ENCODE data around the gene TRAPPC2L.

The TRAPPC2L gene

GRCh38 chr16:88906535-88907105 is 49.7 kb downstream of the TRAPPC2L start:
- Histone ChIP-seq H3K9ac (ENCODE audit: low read length) (no peak overlapping the region), H3K4me3 (ENCODE audit: low read depth, low read length) (no peak overlapping the region), H3K27ac (ENCODE audit: low read depth, low read length) (no peak overlapping the region), H3K9me3 (ENCODE audit: control insufficient read depth, insufficient read depth, low read depth, low read length) (no peaks in the 10 kb centered on the region), H3K36me3 (ENCODE audit: control insufficient read depth, insufficient read depth, low read length) (no peaks in the 10 kb centered on the region), H3K4me1 (ENCODE audit: control insufficient read depth, insufficient read depth, low read length) (peaks cover 9% of the 10 kb centered on the region; the same call in 1 of the 2 replicates), H3K27me3 (ENCODE audit: control insufficient read depth, insufficient read depth, low read length) (no peaks in the 10 kb centered on the region; the same call in 1 of the 2 replicates)

DNA sequence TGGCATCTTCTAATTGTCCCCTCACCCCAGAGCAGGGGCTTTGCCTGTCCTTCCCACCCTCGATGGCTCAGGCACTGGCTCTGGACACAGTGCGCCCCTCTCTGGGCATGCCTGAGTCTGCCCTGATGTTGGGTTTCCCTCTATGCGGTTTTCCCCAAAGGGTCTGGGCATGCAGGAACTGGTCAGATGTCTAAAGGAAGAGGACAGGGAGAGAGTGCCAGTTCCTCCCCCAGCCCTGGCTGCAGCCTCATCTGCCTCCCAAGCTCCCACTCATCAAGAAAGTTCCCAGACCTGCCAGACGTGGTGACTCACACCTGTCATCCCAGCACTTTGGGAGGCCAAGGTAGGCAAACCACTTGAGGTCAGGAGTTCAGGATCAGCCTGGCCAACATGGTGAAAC is 50.8 kb downstream of the TRAPPC2L start:
- Histone ChIP-seq H3K36me3 (ENCODE audit: control insufficient read depth, insufficient read depth, low read length) (no peaks in the 10 kb centered on the region), H3K4me1 (ENCODE audit: control insufficient read depth, insufficient read depth, low read length) (0 out of 2 replicates have a peak, but pooled peaks cover 2% of the 10 kb centered on the region), H3K9ac (ENCODE audit: low read length) (no peak overlapping the region), H3K27me3 (ENCODE audit: control insufficient read depth, insufficient read depth, low read length) (no peaks in the 10 kb centered on the region; the same call in 1 of the 2 replicates), H3K4me3 (ENCODE audit: low read depth, low read length) (no peak overlapping the region), H3K27ac (ENCODE audit: low read depth, low read length) (no peak overlapping the region), H3K9me3 (ENCODE audit: control insufficient read depth, insufficient read depth, low read depth, low read length) (no peaks in the 10 kb centered on the region)

- no peaks in the 10 kb centered on the region; the same call in 1 of the 2 replicates for H3K27me3 ChIP-seq (ENCODE audit: control insufficient read depth, insufficient read depth, low read length)
- H3K4me3 ChIP-seq (ENCODE audit: low read depth, low read length): no peak overlapping the region
- no peak overlapping the region for H3K9ac ChIP-seq (ENCODE audit: low read length)
- H3K36me3 ChIP-seq (ENCODE audit: control insufficient read depth, insufficient read depth, low read length): no peaks in the 10 kb centered on the region
- peaks cover 2% of the 10 kb centered on the region; the same call in 1 of the 2 replicates for H3K9me3 ChIP-seq (ENCODE audit: control insufficient read depth, insufficient read depth, low read depth, low read length)
- H3K27ac ChIP-seq (ENCODE audit: low read depth, low read length): no peak overlapping the region
- 0 out of 2 replicates have a peak, but pooled peaks cover 2% of the 10 kb centered on the region for H3K4me1 ChIP-seq (ENCODE audit: control insufficient read depth, insufficient read depth, low read length)
Observed at GRCh38 chr16:88908307-88908706, 51.4 kb downstream of the TRAPPC2L start.

GRCh38 chr16:88909431-88910210 is 52.7 kb downstream of the TRAPPC2L start:
- H3K27ac ChIP-seq (ENCODE audit: low read depth, low read length): no peak overlapping the region
- no peak overlapping the region for H3K4me3 ChIP-seq (ENCODE audit: low read depth, low read length)
- 0 out of 2 replicates have a peak, but pooled peaks cover 2% of the 10 kb centered on the region for H3K4me1 ChIP-seq (ENCODE audit: control insufficient read depth, insufficient read depth, low read length)
- H3K9ac ChIP-seq (ENCODE audit: low read length): no peak overlapping the region
- no peaks in the 10 kb centered on the region; the same call in 1 of the 2 replicates for H3K27me3 ChIP-seq (ENCODE audit: control insufficient read depth, insufficient read depth, low read length)
- peaks cover 8% of the 10 kb centered on the region; the same call in 1 of the 2 replicates for H3K9me3 ChIP-seq (ENCODE audit: control insufficient read depth, insufficient read depth, low read depth, low read length)
- no peaks in the 10 kb centered on the region for H3K36me3 ChIP-seq (ENCODE audit: control insufficient read depth, insufficient read depth, low read length)

- H3K9me3 ChIP-seq (ENCODE audit: control insufficient read depth, insufficient read depth, low read depth, low read length): peaks cover 8% of the 10 kb centered on the region; the same call in 1 of the 2 replicates
- no peaks in the 10 kb centered on the region for H3K36me3 ChIP-seq (ENCODE audit: control insufficient read depth, insufficient read depth, low read length)
- H3K27me3 ChIP-seq (ENCODE audit: control insufficient read depth, insufficient read depth, low read length): no peaks in the 10 kb centered on the region; the same call in 1 of the 2 replicates
- no peak overlapping the region for H3K27ac ChIP-seq (ENCODE audit: low read depth, low read length)
- H3K4me3 ChIP-seq (ENCODE audit: low read depth, low read length): no peak overlapping the region
- 0 out of 2 replicates have a peak, but pooled peaks cover 2% of the 10 kb centered on the region for H3K4me1 ChIP-seq (ENCODE audit: control insufficient read depth, insufficient read depth, low read length)
- no peak overlapping the region for H3K9ac ChIP-seq (ENCODE audit: low read length)
Observed at GRCh38 chr16:88910284-88911135, 53.6 kb downstream of the TRAPPC2L start.

DNA sequence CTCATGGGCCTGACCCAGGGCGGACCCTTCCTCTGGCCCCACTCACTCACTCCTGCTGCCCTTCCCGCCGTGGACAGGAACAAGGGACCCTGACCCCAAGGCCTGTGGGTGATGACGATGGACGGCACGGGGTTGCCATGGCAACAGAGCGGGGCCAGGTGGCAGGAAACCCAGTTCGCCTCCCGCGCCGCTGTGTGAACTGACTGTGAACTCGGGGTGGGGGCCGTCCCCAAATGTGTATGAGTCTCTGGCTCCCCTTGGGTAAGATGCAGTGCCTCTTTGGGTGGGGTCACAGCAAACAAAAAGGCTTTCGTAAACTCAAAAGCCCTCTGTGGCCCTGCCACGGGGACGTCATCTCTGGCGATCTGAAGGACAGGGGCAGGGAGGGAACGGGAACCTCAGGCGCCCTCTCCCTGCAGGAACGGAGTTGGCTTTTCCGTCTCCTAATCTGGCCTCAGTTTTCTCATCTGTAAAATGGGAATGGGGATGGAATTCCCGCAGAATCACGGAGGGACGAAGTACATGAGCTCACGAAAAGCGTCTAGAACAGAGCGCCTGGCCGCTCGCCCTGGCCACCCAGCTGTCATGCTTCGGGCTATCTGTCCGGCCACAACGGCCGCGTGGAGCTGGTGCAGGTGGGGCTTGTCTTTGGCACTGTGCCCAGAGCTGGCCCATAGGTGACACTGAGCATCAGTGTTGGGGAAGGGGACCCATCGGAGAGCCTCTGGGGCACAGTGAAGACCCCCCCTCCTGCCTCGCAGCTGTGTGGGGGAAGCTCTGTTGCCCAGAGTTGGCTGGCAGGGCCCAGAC is 54.4 kb downstream of the TRAPPC2L start:
- Histone ChIP-seq H3K9ac (ENCODE audit: low read length) (no peak overlapping the region), H3K36me3 (ENCODE audit: control insufficient read depth, insufficient read depth, low read length) (no peaks in the 10 kb centered on the region), H3K27ac (ENCODE audit: low read depth, low read length) (no peak overlapping the region), H3K9me3 (ENCODE audit: control insufficient read depth, insufficient read depth, low read depth, low read length) (peaks cover 8% of the 10 kb centered on the region; the same call in 1 of the 2 replicates), H3K27me3 (ENCODE audit: control insufficient read depth, insufficient read depth, low read length) (no peaks in the 10 kb centered on the region; the same call in 1 of the 2 replicates), H3K4me3 (ENCODE audit: low read depth, low read length) (no peak overlapping the region), H3K4me1 (ENCODE audit: control insufficient read depth, insufficient read depth, low read length) (no peaks in the 10 kb centered on the region)

DNA sequence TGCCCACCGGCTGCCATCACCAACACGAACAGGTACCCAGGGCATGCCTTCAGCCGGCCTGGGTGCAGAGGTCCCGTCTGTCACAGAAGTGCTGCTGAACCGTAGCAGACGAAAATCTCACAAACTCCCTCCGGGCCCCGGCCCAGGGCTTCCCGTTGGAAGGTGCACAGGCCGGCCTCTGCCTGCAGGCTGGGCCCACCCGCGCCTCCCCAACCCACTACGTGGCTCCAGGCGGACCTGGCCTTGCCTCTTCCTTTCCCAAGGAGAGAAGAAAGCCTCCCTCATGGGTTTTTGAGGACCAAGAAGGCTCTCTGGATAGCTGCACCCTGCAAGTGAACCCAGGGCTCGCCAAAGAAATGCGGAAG is 55.0 kb downstream of the TRAPPC2L start:
- peaks cover 8% of the 10 kb centered on the region; the same call in 1 of the 2 replicates for H3K9me3 ChIP-seq (ENCODE audit: control insufficient read depth, insufficient read depth, low read depth, low read length)
- no peaks in the 10 kb centered on the region for H3K36me3 ChIP-seq (ENCODE audit: control insufficient read depth, insufficient read depth, low read length)
- no peak overlapping the region for H3K9ac ChIP-seq (ENCODE audit: low read length)
- H3K27ac ChIP-seq (ENCODE audit: low read depth, low read length): no peak overlapping the region
- no peaks in the 10 kb centered on the region; the same call in 1 of the 2 replicates for H3K27me3 ChIP-seq (ENCODE audit: control insufficient read depth, insufficient read depth, low read length)
- H3K4me3 ChIP-seq (ENCODE audit: low read depth, low read length): no peak overlapping the region
- peaks cover 2% of the 10 kb centered on the region; the same call in 1 of the 2 replicates for H3K4me1 ChIP-seq (ENCODE audit: control insufficient read depth, insufficient read depth, low read length)

All from HUES6 (cell line).